Measurements from ENCODE around the gene DRD2. TPM values are rescaled to one million over a fixed set of nuclear protein-coding genes. Genes with fewer than 3 reads are reported as not detected.

The DRD2 gene
- total RNA-seq, 1 donor from 2014 or later: not detected

GRCh38 chr11:113409526-113409925 lies 65.7 kb downstream of the DRD2 start:
- ATAC-seq (ENCODE audit: poor library complexity): no peak
- intact Hi-C loops (cut with DNase I): no loop called here
- no peak for DNase-seq

- intact Hi-C loops (cut with DNase I): no loop called here
These were observed 66.3 kb downstream of the DRD2 start for GRCh38 chr11:113408887-113409286.

GRCh38 chr11:113408206-113408605 lies 67.0 kb downstream of the DRD2 start:
- DNase-seq (no peak), ATAC-seq (ENCODE audit: poor library complexity) (no peak)
- intact Hi-C loops (cut with DNase I): no loop called here

More at GRCh38 chr11:113408887-113409286, 66.3 kb downstream of the DRD2 start:
- DNase-seq (no peak), ATAC-seq (ENCODE audit: poor library complexity) (no peak)

- DNase-seq (no peak), ATAC-seq (ENCODE audit: poor library complexity) (no peak)
- intact Hi-C loops (cut with DNase I): no loop called here
These were observed 68.0 kb downstream of the DRD2 start for GRCh38 chr11:113407163-113407562.

- intact Hi-C loops (cut with DNase I): no loop called here
- no peak for ATAC-seq (ENCODE audit: poor library complexity)
- no peak for DNase-seq
These were observed 69.3 kb downstream of the DRD2 start for GRCh38 chr11:113405724-113406478.

GRCh38 chr11:113404859-113405430 lies 70.3 kb downstream of the DRD2 start:
- DNase-seq: no peak
- ATAC-seq (ENCODE audit: poor library complexity): no peak
- intact Hi-C loops (cut with DNase I): no loop called here

GRCh38 chr11:113401718-113402117 lies 73.5 kb downstream of the DRD2 start:
- DNase-seq (peak; percentile 87), ATAC-seq (ENCODE audit: poor library complexity) (peak; percentile 98)
- intact Hi-C loops (cut with DNase I): no loop called here

- ATAC-seq (ENCODE audit: poor library complexity) (no peak), DNase-seq (no peak)
- intact Hi-C loops (cut with DNase I): no loop called here
These were observed 74.5 kb downstream of the DRD2 start for GRCh38 chr11:113400631-113401230.

- intact Hi-C loops (cut with DNase I): no loop called here
- no peak for ATAC-seq (ENCODE audit: poor library complexity)
- DNase-seq: no peak
These were observed 76.3 kb downstream of the DRD2 start for GRCh38 chr11:113398669-113399430.

- intact Hi-C loops (cut with DNase I): no loop called here
- no peak for DNase-seq
- no peak for ATAC-seq (ENCODE audit: poor library complexity)
These were observed 77.4 kb downstream of the DRD2 start for GRCh38 chr11:113397821-113398220.

- ATAC-seq (ENCODE audit: poor library complexity): no peak
- intact Hi-C loops (cut with DNase I): no loop called here
- DNase-seq: no peak
These were observed 78.0 kb downstream of the DRD2 start for GRCh38 chr11:113397212-113397611.

- ATAC-seq (ENCODE audit: poor library complexity): no peak
- DNase-seq: no peak
- intact Hi-C loops (cut with DNase I): no loop called here
These were observed 78.5 kb downstream of the DRD2 start for GRCh38 chr11:113396690-113397089.

GRCh38 chr11:113395782-113396336 lies 79.3 kb downstream of the DRD2 start:
- ATAC-seq (ENCODE audit: poor library complexity): no peak
- intact Hi-C loops (cut with DNase I): no loop called here
- no peak for DNase-seq

- intact Hi-C loops (cut with DNase I): no loop called here
- no peak for ATAC-seq (ENCODE audit: poor library complexity)
- no peak for DNase-seq
These were observed 80.3 kb downstream of the DRD2 start for GRCh38 chr11:113394919-113395318.

GRCh38 chr11:113393501-113393985 lies 81.7 kb downstream of the DRD2 start:
- DNase-seq (no peak), ATAC-seq (ENCODE audit: poor library complexity) (no peak)
- intact Hi-C loops (cut with DNase I): no loop called here

GRCh38 chr11:113392236-113392921 lies 82.8 kb downstream of the DRD2 start:
- ATAC-seq (ENCODE audit: poor library complexity) (no peak), DNase-seq (no peak)
- intact Hi-C loops (cut with DNase I): no loop called here

GRCh38 chr11:113389272-113389671 lies 85.9 kb downstream of the DRD2 start:
- intact Hi-C loops (cut with DNase I): no loop called here
- DNase-seq (no peak), ATAC-seq (ENCODE audit: poor library complexity) (no peak)

GRCh38 chr11:113387605-113388211 lies 87.5 kb downstream of the DRD2 start, which contains the start of gene ANKK1:
Gene ANKK1, plus strand, starts transcription at chr11:113387779. Its CDS starts 106 bp downstream, at chr11:113387885.
- no peak for ATAC-seq (ENCODE audit: poor library complexity)
- no peak for DNase-seq
- intact Hi-C loops (cut with DNase I): no loop called here

Measured in Right ventricle myocardium superior (tissue), 1 donor.